K562 (cell line): ENCODE results near the gene RNF224. TPM values are rescaled to one million over a fixed set of nuclear protein-coding genes. Genes with fewer than 3 reads are reported as not detected.

Source experiments
- ARHGAP35 ChIP-seq: fragments of 450-650 bp; IDR thresholded peaks from 2 replicates; pipeline ENCODE4 v1.6.1; 2018; ENCODE audit not compliant: partially characterized antibody
- CHD4 ChIP-seq: fragments of 200-600 bp; sonication (generic); IDR thresholded peaks from 3 replicates; pipeline ENCODE4 v1.6.1; 2012; ENCODE audit warnings: low read depth, mild to moderate bottlenecking, mixed read lengths, low read length, inconsistent platforms; ENCODE audit not compliant: insufficient read depth, insufficient replicate concordance, poor library complexity, severe bottlenecking
- ETV5 ChIP-seq: sonication (generic); formaldehyde crosslinking; IDR thresholded peaks from 2 replicates; pipeline ENCODE4 v1.4.0; 2020; ENCODE audit warnings: low read depth, mild to moderate bottlenecking, missing genetic modification reagents
- FOXP4 ChIP-seq: sonication (generic); formaldehyde crosslinking; IDR thresholded peaks from 2 replicates; pipeline ENCODE4 v1.8.0; 2022; ENCODE audit warnings: mild to moderate bottlenecking, missing genetic modification reagents, borderline replicate concordance
- KDM4B ChIP-seq, 2 experiments: fragments of 450-650 bp in 1 of 2; sonication (generic) in 1 of 2; IDR thresholded peaks; 2 replicates each; pipeline ENCODE4 v1.6.1; 2016 to 2017; ENCODE audit warnings: borderline replicate concordance in 2 of 2, antibody characterized with exemption in 1 of 2, low read depth in 1 of 2, mild to moderate bottlenecking in 1 of 2
- XRCC4 ChIP-seq: IDR thresholded peaks from one replicate; pipeline ENCODE4 v1.6.1; 2011; ENCODE audit not compliant: insufficient read depth, insufficient read length; ENCODE audit errors: extremely low read depth
- ZBTB1 ChIP-seq: sonication (generic); formaldehyde crosslinking; IDR thresholded peaks from 2 replicates; pipeline ENCODE4 v1.8.1; 2023; ENCODE audit warnings: missing genetic modification reagents, low read depth, mild to moderate bottlenecking, borderline replicate concordance
- ZBTB11 ChIP-seq, 3 experiments: fragments of 200-800 bp in 1 of 3; fragments of 250-450 bp in 1 of 3; fragments of 450-650 bp in 1 of 3; sonication (Bioruptor Pico) in 1 of 3; sonication (Bioruptor generic) in 1 of 3; formaldehyde crosslinking in 1 of 3; IDR thresholded peaks; 2 replicates each; pipeline versions ENCODE4 v1.6.1 to v1.8.0; 2016 to 2022; ENCODE audit warnings: mild to moderate bottlenecking in 2 of 3, missing genetic modification characterization in 2 of 3, missing compliant biosample characterization in 1 of 3, moderate library complexity in 1 of 3
- ZFPM2 ChIP-seq: fragments of 250-450 bp; sonication (Bioruptor Pico); IDR thresholded peaks from 2 replicates; pipeline ENCODE4 v1.5.1; 2022; ENCODE audit warnings: mild to moderate bottlenecking
- polyA plus RNA-seq, 8 experiments: library from polyadenylated mRNA; depleted of rRNA in 4 of 8; stranded (reverse) in 5 of 8; unstranded in 3 of 8; fragments of >200 nt; fragmentation: Nextera tagmentation in 2 of 8; fragmentation: Illumina TruSeq in 1 of 8; extraction: Ambion mirVana in 2 of 8; extraction: Trizol in 1 of 8; gene quantifications; 2 replicates each; pipeline versions ENCODE4 v1.2.1 to v1.2.3, GENCODE V29; 2011 to 2014; ENCODE audit warnings: inconsistent platforms in 1 of 8, missing spikeins in 1 of 8
- total RNA-seq, 7 experiments: library from RNA; depleted of rRNA in 6 of 7; stranded (reverse); fragments of >200 nt in 6 of 7; fragmentation: Illumina TruSeq in 2 of 7; extraction: Trizol in 2 of 7; gene quantifications; 2 replicates each; pipeline versions ENCODE4 v1.2.1 to v1.2.3, GENCODE V29; 2011 to 2021; ENCODE audit warnings: low replicate concordance in 1 of 7
- TF ChIP-seq, protein P1 (sequence below): fragments of 250-450 bp; sonication (Bioruptor Pico); IDR thresholded peaks from 2 replicates; pipeline ENCODE4 v1.5.0; 2020; ENCODE audit warnings: mild to moderate bottlenecking, borderline replicate concordance
- TF ChIP-seq, protein P2 (sequence below): sonication (generic); formaldehyde crosslinking; IDR thresholded peaks from 2 replicates; pipeline ENCODE4 v1.8.0; 2022; ENCODE audit warnings: mild to moderate bottlenecking, missing genetic modification reagents

The RNF224 gene
- total and polyA plus RNA-seq, 9 of the 15 experiments (the other 6 are each of a cell fraction or from before 2014, with no cell fraction given), result not detected

DNA sequence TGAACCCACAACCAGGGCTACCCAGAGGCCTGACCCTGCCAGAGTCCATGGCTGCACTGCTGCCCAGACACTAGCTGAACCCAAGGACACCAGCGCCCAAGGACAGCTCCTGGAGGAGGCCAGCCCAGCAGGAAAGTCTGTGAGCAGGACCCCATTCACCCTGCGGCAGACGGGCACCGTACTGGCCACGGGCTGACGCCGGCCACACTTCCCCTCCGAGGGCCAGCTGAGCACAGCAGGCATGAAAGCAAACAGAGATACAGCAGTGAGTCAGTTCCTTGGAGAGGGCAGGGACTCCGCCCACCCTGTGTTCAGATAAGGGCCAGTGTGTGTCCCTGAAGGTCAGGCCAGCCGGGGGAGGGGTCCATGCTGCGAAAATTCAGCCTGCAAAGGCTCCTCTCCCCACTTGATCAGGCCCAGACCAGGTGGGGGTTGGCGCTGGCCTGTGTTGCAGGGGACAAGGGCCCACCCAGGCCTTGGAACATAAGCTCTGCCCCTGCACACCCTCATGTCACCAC is 8.5 kb upstream of the RNF224 start (continued):
- TF ChIP-seq ETV5 (CRISPR knock-in tag) (peak; percentile 80; the same call in 1 of the 2 replicates), ZBTB1 (CRISPR knock-in tag) (no peak), ARHGAP35 (no peak), ZFPM2 (0 out of 2 replicates have a peak, but pooled peaks have one; percentile 53), CHD4 (no peak), ZBTB11 (CRISPR knock-in tag; IDR thresholded peaks at IDR 0.05) (no peak; a peak in 1 of 6 replicates), XRCC4 (no peak), FOXP4 (no peak), KDM4B (IDR thresholded peaks at IDR 0.05; ENCODE audit: borderline replicate concordance in 2 of 2, low read depth in 1 of 2) (peak in 1 of 2 experiments; percentile 72; a peak in 1 of 4 replicates)
- TF ChIP-seq, protein P1, sequence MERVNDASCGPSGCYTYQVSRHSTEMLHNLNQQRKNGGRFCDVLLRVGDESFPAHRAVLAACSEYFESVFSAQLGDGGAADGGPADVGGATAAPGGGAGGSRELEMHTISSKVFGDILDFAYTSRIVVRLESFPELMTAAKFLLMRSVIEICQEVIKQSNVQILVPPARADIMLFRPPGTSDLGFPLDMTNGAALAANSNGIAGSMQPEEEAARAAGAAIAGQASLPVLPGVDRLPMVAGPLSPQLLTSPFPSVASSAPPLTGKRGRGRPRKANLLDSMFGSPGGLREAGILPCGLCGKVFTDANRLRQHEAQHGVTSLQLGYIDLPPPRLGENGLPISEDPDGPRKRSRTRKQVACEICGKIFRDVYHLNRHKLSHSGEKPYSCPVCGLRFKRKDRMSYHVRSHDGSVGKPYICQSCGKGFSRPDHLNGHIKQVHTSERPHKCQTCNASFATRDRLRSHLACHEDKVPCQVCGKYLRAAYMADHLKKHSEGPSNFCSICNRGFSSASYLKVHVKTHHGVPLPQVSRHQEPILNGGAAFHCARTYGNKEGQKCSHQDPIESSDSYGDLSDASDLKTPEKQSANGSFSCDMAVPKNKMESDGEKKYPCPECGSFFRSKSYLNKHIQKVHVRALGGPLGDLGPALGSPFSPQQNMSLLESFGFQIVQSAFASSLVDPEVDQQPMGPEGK, result no peak; the same call in 1 of the 2 replicates
- TF ChIP-seq, protein P2, sequence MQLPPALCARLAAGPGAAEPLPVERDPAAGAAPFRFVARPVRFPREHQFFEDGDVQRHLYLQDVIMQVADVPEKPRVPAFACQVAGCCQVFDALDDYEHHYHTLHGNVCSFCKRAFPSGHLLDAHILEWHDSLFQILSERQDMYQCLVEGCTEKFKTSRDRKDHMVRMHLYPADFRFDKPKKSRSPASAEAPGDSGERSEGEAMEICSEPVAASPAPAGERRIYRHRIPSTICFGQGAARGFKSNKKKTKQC (CRISPR knock-in tag), result no peak
